ENCODE results near the gene CDH4. TPM values are rescaled to one million over a fixed set of nuclear protein-coding genes. Genes with fewer than 3 reads are reported as not detected.

Gene CDH4
- total and polyA plus RNA-seq, 10 donors, result 0.30 to 20.1 (median 7.7) TPM

DNA sequence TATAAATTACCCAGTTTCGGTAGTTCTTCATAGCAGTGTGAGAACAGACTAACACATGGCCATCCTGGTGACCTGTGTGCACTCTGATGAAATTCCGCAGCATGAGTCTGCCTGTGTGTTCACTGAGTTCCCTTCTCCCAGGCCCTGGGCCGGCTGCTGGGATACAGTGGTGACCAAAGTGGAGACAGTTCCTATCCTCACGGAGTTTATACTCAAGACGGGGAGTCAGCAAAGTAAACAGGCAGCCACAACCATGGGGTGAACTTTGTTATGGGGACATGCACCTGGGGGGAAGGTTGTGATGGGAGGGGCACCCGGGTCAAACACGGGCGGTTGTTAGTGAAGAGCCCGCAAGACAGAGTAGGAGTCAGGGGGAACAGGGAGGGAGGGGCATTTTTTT lies 202.0 kb downstream of the CDH4 start:
- TF ChIP-seq POLR2A (IDR thresholded peaks at IDR 0.05) (no peak), CTCF (IDR thresholded peaks at IDR 0.05 in 8 of 11, conservative IDR thresholded peaks at IDR 0.05 in 3 of 11) (no peak), POLR2AphosphoS5 (IDR thresholded peaks at IDR 0.05) (no peak)
- intact Hi-C loops (cut with DNase I; ENCODE audit: low total_unique reads), result no loop called here
- Histone ChIP-seq H3K36me3 (no peaks in the 10 kb centered on the region), H3K4me3 (no peak overlapping the region), H3K9me3 (peaks cover 0 to 37% (median 0%) of the 10 kb centered on the region in 8 donors), H3K27me3 (replicated peaks in 1 of 7) (peaks cover 0 to 7% (median 0%) of the 10 kb centered on the region in 7 donors), H3K27ac (no peak overlapping the region), H3K4me1 (no peaks in the 10 kb centered on the region)
- WGBS, 5 donors, result 89 to 92% (median 90%) methylated on average over 8 to 9 of the region's 9 CpGs
- no peak for DNase-seq

DNA sequence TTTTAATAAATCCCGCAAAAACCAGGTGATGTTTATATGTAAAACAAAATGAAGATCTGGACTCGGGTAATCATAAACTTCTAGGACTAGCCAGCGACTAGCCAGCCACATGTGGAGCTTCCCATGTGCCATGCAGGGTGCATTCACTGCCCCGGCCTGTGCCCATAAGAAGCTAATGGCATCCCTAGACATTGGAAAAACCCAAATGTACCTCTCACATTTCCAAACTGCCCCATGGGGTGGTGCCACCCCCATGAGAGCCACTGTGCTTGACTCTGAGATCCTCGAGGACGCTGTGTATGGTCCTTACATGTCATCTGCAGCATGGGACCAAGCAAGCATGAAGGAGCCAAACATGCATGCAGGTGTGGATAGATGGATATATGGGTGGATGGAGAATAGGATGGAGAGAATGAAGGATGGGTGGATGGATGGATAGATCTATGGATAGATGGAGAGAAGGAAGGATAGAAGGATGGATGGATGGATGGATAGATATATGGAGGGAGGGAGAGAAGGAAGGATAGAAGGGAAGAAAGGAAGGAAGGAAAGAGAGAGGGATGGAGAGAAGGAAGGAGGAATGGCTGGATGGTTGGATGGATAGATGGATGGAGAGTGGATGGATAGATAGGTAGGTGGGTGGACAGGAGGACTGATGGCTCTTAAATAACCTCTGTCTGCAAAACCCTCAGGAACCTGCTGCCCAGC lies 203.6 kb downstream of the CDH4 start:
- TF ChIP-seq POLR2A (IDR thresholded peaks at IDR 0.05), result no peak
- no peak for TF ChIP-seq CTCF (IDR thresholded peaks at IDR 0.05 in 8 of 11, conservative IDR thresholded peaks at IDR 0.05 in 3 of 11)
- no peak for TF ChIP-seq POLR2AphosphoS5 (IDR thresholded peaks at IDR 0.05)
- peaks cover 0 to 9% (median 0%) of the 10 kb centered on the region in 7 donors for H3K27me3 ChIP-seq (replicated peaks in 1 of 7)
- DNase-seq, result no peak
- no peaks in the 10 kb centered on the region for H3K36me3 ChIP-seq
- no peaks in the 10 kb centered on the region for H3K4me1 ChIP-seq
- H3K27ac ChIP-seq, result no peak overlapping the region
- WGBS, 5 donors, result 79 to 93% (median 88%) methylated on average over 6 of the region's 6 CpGs
- intact Hi-C loops (cut with DNase I; ENCODE audit: low total_unique reads), result no loop called here
- peaks cover 0 to 43% (median 0%) of the 10 kb centered on the region in 8 donors for H3K9me3 ChIP-seq
- H3K4me3 ChIP-seq, result no peak overlapping the region

DNA sequence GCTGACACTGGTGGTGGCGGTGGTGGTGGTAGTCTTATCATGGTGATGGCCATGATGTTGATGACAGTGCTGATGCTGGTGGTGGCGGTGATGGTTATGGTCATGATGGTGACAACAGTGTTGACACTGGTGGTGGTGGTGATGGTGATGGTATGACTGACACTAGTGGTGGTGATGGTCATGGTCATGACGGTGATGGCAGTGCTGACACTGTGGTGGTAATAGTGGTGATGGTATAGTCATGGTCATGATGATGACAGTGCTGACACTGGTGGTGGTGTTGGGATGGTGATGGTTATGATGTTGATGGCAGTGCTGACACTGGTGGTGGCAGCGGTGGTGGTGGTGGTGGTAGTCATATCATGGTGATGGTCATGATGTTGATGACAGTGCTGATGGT lies 205.7 kb downstream of the CDH4 start:
- 89 to 97% (median 95%) methylated on average over 4 of the region's 4 CpGs for WGBS, 5 donors
- no peaks in the 10 kb centered on the region for H3K36me3 ChIP-seq
- no peak for DNase-seq
- no peaks in the 10 kb centered on the region for H3K4me1 ChIP-seq
- intact Hi-C loops (cut with DNase I; ENCODE audit: low total_unique reads), result no loop called here
- H3K27me3 ChIP-seq (replicated peaks in 1 of 7), result peaks cover 0 to 5% (median 0%) of the 10 kb centered on the region in 7 donors
- H3K4me3 ChIP-seq, result no peak overlapping the region
- TF ChIP-seq POLR2A (IDR thresholded peaks at IDR 0.05) (no peak), CTCF (IDR thresholded peaks at IDR 0.05 in 8 of 11, conservative IDR thresholded peaks at IDR 0.05 in 3 of 11) (no peak), POLR2AphosphoS5 (IDR thresholded peaks at IDR 0.05) (no peak)
- peaks cover 0 to 51% (median 0%) of the 10 kb centered on the region in 8 donors for H3K9me3 ChIP-seq
- H3K27ac ChIP-seq, result no peak overlapping the region

DNA sequence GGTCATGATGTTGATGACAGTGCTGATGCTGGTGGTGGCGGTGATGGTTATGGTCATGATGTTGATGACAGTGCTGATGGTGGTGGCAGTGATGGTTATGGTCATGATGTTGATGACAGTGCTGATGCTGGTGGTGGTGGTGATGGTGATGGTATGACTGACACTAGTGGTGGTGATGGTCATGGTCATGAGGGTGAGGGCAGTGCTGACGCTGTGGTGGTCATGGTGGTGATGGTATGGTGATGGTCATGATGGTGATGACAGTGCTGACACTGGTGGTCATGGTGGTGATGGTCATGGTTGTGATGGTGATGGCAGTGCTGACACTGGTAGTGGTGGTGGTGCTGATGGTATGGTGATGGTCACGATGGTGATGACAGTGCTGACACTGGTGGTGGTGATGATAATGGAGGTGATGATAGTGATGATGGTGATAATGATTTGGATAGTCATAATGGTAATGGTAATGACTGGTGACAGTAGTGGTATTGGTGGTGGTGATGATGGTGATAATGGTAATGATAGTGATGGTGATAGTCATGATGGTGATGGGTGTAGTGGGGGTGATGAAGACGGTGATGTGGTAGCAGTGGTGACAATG lies 206.2 kb downstream of the CDH4 start:
- TF ChIP-seq CTCF (IDR thresholded peaks at IDR 0.05 in 8 of 11, conservative IDR thresholded peaks at IDR 0.05 in 3 of 11) (no peak), POLR2AphosphoS5 (IDR thresholded peaks at IDR 0.05) (no peak), POLR2A (IDR thresholded peaks at IDR 0.05) (no peak)
- intact Hi-C loops (cut with DNase I; ENCODE audit: low total_unique reads), result no loop called here
- no peak for DNase-seq
- Histone ChIP-seq H3K27ac (no peak overlapping the region), H3K4me3 (no peak overlapping the region), H3K36me3 (no peaks in the 10 kb centered on the region), H3K27me3 (replicated peaks in 1 of 7) (peaks cover 0 to 5% (median 0%) of the 10 kb centered on the region in 7 donors), H3K4me1 (no peaks in the 10 kb centered on the region), H3K9me3 (peaks cover 0 to 56% (median 0%) of the 10 kb centered on the region in 8 donors)
- 88 to 94% (median 90%) methylated on average over 4 of the region's 4 CpGs for WGBS, 5 donors
